ENCODE results near the gene SCFD2.

GRCh38 chr4:52968691-52969090, 397.2 kb downstream of the SCFD2 start:
- TF ChIP-seq EZH2 (IDR thresholded peaks at IDR 0.05; ENCODE audit: low read length, unreplicated experiment) (no peak), CTCF (conservative IDR thresholded peaks at IDR 0.05; ENCODE audit: low read depth, low read length) (no peak), EZH2phosphoT487 (IDR thresholded peaks at IDR 0.05; ENCODE audit: borderline replicate concordance, low read length) (no peak)

All from PC-3 (cell line).